T47D (cell line): ENCODE data around the gene FBXW7.

Experiments
- DNase-seq, 2 experiments: peaks; one replicate each; pipeline versions ENCODE4 v3.0.0 to v3.0.0-alpha.2; 2011 to 2012; ENCODE audit warnings: low read depth in 1 of 2, low spot score in 1 of 2
- JUND ChIP-seq: IDR thresholded peaks from 2 replicates; pipeline ENCODE4 v1.6.1; 2012; ENCODE audit warnings: low read depth
- in situ Hi-C: cut with HindIII; loops from 2 replicates; pipeline ENCODE4 v1.10.0; 2016; ENCODE audit warnings: low sequenced_read_pairs, low pct_unique_long_range_greater_than_20kb

The FBXW7 gene

DNA sequence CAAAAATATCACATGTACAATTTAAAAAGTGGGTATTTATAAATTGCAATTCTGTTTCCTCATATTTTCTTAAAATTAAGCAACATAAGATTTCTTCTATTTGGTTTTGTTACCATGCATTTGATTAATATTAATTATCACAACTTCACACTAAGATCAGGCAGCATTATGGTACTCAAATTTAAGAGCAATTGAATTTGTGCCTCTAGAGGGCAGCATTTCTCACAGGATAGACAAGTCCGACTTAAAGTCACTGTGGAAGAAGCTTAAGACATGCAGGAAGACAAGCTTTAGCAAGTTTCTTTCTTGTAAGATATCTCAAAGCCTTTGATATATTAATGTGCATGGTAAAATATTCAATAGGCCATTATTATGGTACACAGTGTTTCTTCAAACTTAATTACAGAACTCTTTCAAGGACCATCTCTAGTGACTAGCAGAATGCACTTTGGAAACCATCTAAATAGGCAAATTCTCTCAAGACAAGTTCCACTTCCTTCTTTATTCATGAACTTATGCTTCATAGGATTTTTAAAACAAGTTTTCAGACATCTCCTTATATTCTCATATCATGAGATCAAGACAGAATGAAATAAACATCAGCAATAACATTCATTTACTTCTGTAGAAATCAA, 35.0 kb downstream of the FBXW7 start:
- in situ Hi-C loops, result no loop called here
- peak; percentile 15 to 83 for DNase-seq
- TF ChIP-seq JUND, result no peak

GRCh38 chr4:152500275-152500674, 35.6 kb downstream of the FBXW7 start:
- no peak for TF ChIP-seq JUND
- DNase-seq, result no peak
- in situ Hi-C loops, result no loop called here

DNA sequence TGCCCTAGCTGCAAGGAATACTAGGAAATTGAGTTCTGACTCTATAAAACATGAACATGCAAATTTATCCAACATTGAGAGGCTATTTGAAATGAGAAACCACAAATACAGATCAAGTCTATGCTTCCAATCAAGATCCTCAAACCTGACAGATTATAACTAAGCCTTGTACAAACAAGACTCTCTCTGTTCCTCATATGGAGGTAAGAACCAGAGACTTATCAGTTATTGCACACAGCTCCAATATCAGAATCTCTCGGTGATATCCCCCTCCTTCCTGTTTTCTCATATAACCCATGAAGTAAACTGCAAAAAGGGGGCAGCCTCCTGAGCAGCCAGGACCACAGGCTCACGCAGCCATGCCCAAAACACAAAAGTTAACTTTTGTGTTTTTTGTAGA, 36.5 kb downstream of the FBXW7 start:
- in situ Hi-C loops, result no loop called here
- no peak for DNase-seq
- no peak for TF ChIP-seq JUND

DNA sequence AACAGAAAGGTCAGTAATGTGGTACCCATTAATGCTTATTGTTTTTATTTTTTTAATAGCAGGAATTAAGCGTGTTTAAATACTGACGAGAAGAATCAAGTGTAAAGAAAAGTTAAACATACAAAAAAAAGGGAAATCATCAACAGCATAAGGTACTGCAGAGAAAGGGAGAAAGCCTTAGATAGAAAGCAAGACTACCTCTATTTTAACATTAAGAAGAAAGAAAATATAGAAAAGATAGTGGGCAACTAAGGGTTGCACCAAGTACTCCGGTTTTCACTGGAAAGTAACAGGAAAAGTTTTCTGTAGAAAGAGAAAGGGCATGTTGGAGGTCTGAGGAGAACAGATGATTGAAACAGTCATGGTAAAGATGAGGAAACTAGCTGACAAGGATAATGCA, 41.9 kb downstream of the FBXW7 start:
- in situ Hi-C loops, result no loop called here

GRCh38 chr4:152488246-152488645, 47.6 kb downstream of the FBXW7 start:
- no peak for DNase-seq
- in situ Hi-C loops, result no loop called here
- TF ChIP-seq JUND, result no peak

More for the DNA sequence above, 41.9 kb downstream of the FBXW7 start:
- TF ChIP-seq JUND, result no peak
- no peak for DNase-seq

DNA sequence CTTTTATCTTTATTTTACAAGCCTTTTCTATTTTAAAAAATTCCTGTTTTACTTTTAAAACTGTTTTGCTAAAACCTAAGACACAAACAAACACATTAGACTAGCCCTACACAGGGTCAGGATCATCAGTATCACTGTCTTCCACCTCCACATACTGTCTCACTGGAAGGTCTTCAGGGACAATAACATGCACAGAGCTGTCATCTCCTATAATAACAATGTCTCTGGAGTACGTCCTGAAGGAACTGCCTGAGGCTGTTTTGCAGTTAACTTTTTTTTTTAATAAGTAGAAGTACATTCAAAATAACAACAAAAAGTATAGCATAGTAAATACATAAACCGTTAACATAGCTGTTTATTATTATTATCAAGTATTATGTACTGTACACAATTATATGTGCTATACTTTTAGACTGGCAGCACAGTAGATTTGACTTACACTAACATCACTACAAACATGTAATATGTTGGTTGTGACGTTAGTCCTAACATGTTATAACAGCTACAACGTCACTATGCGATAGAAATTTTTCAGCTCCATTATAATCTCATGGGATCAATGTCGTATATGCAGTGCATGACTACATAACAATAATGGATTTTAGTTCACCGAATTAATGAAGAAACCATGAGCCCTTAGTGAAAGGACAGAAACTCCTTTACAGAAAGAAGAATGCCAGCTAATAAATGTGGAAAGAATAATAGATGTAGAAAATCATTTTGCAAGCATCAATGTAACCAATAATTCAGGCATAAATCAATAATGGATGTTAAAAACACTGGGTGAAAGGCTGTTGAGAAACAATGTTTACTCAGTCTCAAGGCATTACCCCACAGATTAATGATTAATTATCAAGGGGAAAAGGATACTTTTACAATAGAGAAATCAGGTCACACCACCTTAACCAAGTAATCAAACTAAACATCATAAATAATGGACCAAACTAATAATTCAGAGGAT, 49.2 kb downstream of the FBXW7 start:
- TF ChIP-seq JUND, result no peak
- no peak for DNase-seq
- in situ Hi-C loops, result no loop called here

DNA sequence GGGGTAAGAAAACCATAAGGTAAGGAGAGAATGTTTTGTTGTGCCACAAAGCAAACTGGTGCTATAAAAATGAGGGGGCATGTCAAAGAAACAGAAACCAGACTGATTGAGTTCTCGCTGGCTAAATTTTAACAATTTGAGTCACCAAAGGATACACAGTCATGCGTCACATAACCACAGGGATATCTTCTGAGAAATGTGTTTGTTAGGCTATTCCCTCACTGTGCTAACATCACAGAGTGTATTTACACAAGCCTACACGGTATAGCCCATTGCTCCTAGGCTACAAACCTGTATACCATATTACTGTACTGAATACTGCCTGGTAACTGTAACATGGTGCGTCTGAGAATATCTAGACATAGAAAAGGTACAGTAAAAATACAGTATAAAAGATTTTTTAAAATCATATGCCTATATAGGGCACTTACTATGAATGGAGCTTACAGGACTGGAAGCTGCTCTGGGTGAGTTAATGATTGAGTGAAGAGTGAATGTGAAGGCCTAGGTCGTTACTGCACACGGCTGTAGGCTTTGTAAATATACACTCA, 50.1 kb downstream of the FBXW7 start:
- in situ Hi-C loops, result no loop called here
- no peak for TF ChIP-seq JUND
- peak in 1 of 2 experiments; percentile 36 for DNase-seq

DNA sequence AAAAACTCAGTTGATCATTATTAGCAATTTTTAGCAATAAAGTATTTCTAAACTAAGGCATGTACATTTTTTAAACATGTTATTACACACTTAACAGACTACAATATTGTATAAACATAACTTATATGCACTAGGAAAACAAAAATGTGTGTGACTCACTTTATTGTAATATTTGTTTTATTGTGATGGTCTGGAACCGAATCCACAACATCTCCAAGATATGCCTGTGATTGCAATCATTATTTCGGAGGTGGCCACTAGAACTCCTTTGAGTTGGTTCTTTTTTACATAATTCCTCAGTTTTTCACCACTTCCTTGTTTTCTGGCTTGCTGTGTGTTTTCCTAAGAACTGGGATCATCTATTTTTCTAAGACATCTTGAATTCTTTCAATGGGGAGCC, 53.7 kb downstream of the FBXW7 start:
- DNase-seq, result no peak
- TF ChIP-seq JUND, result no peak
- in situ Hi-C loops, result no loop called here

DNA sequence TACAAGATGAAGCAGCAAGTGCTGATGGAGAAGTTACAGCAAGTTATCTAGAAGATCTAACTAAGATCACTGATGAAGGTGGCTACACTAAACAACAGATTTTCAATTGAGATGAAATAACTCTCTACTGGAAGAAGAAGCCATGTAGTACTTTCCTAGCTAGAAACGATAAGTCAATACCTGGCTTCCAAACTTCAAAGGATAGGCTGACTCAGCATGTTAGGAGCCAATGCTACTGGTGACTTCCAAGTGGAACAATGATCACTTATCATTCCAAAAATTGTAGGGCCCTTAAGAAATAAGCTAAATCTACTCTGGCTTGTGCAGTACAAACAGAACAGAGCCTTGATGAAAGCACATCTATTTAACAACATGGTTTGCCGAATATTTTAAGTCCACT, 55.0 kb downstream of the FBXW7 start:
- DNase-seq, result no peak
- TF ChIP-seq JUND, result no peak
- in situ Hi-C loops, result no loop called here

DNA sequence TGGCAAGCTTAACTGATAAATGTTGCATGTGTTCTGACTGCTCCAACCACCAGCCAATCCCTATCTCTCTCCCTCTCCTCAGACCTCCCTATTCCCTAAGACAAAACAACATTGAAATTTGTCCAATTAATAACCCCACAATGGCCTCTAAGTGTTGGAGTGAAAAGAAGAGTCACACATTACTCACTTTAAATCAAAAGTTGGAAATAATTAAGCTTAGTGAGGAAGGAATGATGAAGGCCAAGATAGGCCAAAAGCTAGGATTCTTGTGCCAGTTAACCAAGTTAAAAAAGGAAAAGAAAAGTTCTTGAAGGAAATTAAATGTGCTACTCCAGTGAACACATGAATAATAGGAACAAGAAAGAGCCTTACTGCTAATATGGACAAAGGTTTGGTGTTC, 55.6 kb downstream of the FBXW7 start:
- no peak for TF ChIP-seq JUND
- no peak for DNase-seq
- in situ Hi-C loops, result no loop called here

- no peak for TF ChIP-seq JUND
- in situ Hi-C loops, result no loop called here
- DNase-seq, result no peak
Measured at GRCh38 chr4:152479428-152480026, 56.4 kb downstream of the FBXW7 start.

GRCh38 chr4:152478461-152479237, 57.2 kb downstream of the FBXW7 start:
- no peak for TF ChIP-seq JUND
- in situ Hi-C loops, result no loop called here
- DNase-seq, result no peak

DNA sequence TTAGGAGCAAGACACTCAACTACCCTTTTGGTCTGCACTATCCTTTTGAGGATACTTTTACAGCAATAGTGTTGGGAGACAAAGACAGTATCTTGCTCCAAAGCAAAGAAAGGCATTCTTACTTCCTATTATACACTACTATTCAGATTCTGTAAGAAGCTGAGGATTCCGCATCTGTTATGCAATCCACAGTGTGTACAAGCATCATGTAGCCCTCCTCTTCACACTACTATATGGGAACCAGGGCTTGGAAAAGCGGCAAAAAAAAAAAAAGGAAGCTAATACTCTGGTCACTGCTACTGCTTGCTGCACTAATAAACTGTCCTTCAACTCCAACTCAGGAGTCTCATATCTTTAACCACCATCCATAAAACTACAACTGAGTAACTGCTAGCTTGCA, 59.1 kb downstream of the FBXW7 start:
- DNase-seq, result no peak
- in situ Hi-C loops, result no loop called here
- TF ChIP-seq JUND, result no peak
